Dermis microvascular lymphatic vessel endothelial cell (primary cell): ENCODE results near the gene SYNE1. TPM values are rescaled to one million over a fixed set of nuclear protein-coding genes. Genes with fewer than 3 reads are reported as not detected.
A peak's percentile ranks its signal among the peaks of the same experiment; 100 is the strongest.
"Not testable (repeated sequence)": the region's sequence is repeated elsewhere in the genome, so short reads cannot be mapped to it uniquely, and the experiment has no call there.

Experiments
- DNase-seq, 2 donors: peaks; one replicate each; pipeline versions ENCODE4 v3.0.0 to v3.0.0-alpha.2; 2010; ENCODE audit warnings: low read depth in 2 of 2
- total RNA-seq: library from RNA; depleted of rRNA; stranded (reverse); fragments of >200 nt; gene quantifications from 2 replicates; pipeline ENCODE4 v1.2.1, GENCODE V29; 2014

The SYNE1 gene
- total RNA-seq, 1 donor from 2014 or later: 41.3 TPM

DNA sequence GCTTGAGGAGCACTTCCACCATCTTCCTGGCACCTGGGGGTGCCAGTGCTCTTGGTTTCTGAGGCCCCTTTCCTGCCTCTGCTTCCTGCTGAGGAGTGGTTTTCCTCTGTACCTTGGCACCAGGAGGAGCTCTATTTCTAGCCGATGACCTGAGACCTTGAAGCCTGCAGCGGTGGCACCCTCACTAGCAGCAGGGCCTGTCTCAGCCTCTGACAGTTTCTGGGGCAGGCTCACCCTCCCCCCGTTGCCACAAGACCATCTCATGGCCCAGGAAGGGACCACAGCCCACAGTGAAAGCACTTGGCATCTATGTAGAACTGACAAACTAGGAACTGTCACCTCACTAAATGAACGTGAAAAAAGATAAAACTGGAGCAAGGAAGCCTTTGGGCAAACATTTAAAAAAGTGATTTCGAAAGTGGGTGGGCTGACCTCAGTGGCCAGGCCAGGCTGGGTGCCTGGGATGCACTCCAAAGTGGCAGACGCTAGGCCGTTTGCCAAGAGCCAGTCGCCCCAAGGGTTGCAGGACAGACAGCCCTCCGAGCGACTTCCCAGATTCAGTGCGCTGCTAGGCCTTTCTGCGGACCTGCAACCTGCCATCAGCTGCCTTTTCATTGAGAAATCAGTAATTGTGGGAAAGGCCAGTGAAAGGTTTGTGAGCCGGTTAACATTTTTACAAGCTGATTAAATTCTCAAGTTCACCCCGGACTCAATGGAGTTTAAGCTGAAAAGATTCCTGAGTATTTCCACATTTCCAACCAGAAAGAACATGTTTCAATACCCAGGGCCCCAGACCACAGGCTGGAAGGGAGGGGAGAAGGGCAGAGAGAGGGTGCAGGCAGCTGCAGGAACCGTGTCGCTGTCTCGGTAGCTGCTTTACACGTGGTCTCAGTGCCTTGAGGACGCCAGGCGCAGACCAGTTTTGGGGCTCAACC, 526.0 kb downstream of the SYNE1 start:
- DNase-seq: no peak

DNA sequence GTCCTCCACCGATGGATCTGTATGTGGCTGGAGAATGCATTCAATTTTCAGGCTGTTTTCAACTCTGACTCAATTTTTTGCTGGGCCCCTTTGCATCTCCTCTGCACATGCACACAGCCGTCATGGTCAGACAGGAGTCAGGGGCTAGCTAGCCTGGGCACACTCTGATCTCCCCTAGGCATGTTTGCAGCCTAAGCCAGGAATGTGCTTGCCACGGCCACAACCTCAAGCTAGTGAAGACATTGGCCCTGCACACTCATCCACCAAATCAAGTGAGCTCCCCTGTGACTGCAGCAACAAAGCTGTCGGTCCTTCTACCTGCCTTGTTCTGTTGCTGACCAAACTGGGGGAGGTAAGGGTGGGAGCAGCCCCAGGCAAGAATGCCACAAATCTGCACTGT, 529.2 kb downstream of the SYNE1 start:
- no peak for DNase-seq

DNA sequence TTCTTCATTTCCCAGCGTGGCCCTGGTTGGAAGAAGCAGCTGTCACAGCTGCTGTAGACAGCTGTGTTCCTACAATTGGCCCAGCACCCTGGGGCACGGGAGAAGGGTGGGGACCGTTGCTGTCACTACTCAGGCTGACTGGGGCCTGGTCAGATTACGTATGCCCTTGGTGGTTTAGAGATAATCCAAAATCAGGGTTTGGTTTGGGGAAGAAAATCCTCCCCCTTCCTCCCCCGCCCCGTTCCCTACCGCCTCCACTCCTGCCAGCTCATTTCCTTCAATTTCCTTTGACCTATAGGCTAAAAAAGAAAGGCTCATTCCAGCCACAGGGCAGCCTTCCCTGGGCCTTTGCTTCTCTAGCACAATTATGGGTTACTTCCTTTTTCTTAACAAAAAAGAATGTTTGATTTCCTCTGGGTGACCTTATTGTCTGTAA, 537.0 kb downstream of the SYNE1 start:
- DNase-seq: peak in 1 of 2 donors; percentile 39

DNA sequence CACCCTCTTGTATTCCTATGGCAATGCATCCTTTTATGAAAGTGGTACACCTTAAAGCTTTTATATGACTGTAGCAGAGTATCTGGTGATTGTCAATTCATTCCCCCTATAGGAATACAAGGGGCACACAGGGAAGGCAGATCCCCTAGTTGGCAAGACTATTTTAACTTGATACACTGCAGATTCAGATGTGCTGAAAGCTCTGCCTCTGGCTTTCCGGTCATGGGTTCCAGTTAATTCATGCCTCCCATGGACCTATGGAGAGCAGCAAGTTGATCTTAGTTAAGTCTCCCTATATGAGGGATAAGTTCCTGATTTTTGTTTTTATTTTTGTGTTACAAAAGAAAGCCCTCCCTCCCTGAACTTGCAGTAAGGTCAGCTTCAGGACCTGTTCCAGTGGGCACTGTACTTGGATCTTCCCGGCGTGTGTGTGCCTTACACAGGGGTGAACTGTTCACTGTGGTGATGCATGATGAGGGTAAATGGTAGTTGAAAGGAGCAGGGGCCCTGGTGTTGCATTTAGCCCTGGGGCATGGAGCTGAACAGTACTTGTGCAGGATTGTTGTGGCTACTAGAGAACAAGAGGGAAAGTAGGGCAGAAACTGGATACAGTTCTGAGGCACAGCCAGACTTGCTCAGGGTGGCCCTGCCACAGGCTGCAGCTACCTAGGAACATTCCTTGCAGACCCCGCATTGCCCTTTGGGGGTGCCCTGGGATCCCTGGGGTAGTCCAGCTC, 537.5 kb downstream of the SYNE1 start:
- no peak for DNase-seq

DNA sequence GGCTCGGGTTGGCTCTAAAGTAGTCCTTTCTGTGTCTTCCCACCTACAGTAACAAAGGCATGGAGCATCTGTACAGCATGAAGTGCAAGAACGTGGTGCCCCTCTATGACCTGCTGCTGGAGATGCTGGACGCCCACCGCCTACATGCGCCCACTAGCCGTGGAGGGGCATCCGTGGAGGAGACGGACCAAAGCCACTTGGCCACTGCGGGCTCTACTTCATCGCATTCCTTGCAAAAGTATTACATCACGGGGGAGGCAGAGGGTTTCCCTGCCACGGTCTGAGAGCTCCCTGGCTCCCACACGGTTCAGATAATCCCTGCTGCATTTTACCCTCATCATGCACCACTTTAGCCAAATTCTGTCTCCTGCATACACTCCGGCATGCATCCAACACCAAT, 538.5 kb downstream of the SYNE1 start:
- DNase-seq: no peak

DNA sequence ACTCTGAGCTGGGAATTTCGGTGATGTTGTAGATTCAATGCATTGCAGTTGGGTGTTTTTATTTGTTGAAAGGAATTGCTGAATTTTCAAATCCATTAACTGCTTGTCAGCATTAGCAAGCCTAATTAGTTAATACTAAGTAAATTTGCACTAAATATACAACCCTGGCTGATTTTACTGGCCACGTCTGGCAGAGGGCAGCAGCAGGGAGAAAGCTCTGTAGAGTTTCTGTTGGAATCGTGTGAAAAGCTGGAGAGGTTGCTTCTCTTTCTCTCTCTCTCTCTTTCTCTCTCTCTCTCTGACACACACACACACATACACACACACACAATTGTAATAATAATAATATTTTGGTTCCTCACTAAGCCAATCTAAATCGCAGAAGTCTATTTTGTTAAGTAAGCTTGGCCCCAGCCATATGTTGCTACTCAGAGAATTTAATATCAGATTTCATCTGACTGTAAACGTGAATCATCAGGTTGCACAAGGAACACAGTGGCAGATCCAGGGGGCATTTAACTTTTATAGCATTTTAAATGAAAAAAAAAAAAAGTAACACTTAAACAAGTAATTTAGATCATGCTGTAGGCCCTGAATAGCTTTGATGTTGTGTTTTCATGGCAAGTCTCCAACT, 540.2 kb downstream of the SYNE1 start:
- DNase-seq: peak in 1 of 2 donors; percentile 37

DNA sequence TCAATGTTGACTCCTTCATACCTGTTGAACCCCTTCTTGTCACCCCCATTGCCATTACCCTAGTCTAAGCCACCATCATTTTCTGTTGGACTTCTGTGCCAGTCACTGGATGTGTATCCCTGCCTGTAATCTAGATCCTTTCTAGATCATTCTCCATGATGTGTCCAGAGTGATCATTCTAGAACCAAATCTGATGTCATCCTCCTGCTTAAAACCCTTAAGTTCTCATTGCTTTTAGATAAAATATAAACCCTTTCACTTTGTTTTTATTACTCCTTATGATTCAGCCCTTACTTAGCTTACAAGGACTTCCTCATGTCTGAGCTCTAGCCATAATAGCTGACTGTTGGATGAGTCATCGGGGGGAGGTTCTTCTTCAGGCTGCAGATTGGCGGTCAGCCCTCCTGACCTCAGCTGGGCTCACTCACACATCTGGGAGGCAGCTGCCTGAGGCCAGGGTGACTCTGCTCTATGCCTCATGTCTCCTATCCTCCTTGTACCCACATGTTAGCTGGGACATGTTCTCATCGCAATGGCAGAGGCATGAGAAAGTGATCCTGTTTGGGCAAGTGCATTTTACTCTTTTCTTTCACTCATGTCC, 542.1 kb downstream of the SYNE1 start:
- DNase-seq: peak; percentile 6 to 97

DNA sequence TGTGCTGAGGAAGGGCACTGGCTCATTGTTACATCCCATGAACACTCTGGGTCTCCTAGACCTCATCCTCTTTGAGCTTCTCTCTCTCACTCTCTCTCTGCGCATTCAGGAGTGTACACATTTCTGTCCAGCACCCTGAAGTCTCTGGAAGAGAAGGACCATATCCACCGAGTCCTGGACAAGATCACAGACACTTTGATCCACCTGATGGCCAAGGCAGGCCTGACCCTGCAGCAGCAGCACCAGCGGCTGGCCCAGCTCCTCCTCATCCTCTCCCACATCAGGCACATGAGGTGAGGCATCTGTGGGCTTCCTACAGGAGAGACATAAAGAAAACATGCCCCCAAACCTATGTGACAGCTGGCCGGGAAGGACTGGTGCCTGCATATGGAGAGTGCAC, 542.9 kb downstream of the SYNE1 start:
- DNase-seq: no peak

DNA sequence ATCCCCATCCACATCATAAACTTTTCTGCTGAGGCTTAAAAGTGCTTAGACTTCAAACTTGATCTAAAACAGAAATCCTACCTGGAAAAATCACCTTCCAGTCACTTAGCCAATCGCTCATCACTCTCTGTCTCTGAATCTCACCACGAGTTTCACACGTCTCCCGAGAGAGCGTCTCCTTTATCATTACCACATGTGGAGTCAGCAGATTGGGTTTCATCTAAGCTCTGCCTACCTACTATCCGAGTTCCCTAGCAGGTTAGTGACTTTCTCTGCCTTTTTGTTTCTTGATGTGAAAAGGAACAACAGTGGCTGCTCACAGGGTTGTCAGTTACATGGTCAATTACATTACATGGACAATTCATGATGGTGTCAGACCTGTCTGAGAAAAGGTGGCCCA, 543.5 kb downstream of the SYNE1 start:
- DNase-seq: no peak

DNA sequence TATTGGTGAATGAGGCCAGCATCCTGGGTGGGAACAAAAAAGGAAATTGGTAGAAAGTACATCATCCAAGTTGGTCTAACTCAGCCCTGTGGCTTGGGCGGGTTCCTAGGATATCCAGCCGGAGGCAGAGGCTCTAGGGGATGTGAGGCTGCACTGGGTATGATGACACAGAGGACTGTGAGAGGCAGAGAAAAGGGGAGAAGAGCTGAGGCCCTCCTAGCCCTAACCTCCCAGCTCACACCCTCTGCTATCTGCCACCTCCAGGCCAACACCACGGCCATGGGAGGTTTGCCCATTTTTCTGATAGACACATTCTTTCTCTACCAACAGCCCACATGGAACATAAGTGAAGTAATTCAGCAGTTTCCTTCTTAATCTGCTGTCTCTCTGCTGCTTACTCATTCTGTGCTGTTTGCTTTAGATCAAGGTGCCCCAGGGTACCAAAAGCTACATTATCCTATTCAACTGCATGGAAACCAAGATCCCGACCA, 545.3 kb downstream of the SYNE1 start:
- DNase-seq: no peak

DNA sequence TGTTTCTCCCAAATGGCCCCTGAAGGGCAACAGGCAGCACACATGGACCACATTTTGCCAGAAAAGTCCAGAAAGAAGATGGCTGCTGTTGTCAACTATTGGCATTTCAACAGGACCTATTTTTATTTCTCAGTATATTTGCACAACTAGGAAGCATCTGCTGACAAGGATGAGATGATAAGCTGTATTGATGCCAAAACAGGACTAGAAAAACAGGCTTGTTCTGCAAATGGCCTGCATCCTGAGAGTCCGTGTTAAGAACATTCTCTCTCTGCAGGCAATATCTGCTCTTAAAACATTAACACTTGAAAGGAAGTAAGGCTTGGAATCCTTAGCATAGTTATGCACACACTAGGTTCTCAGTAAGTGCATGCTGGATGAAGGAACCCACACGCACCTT, 546.0 kb downstream of the SYNE1 start:
- DNase-seq: peak; percentile 40 to 85

DNA sequence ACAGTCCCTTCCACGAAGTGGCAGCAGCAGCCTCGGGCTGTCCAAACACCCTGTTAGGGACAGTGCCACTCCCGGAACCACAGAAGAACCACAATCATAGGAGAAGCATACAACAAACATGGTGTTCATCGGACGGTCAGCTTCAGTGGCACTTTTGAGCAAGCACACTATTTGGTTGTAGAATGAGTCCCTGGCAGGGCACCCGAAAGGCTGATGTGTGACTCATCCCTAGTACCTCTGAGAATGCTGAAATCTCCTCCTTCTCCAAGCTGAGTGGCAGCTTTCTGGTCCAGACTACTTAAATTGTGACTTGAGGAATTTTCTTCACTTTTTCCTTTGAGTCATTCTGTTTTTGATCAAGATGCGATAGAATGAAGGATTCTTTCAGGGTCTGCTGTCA, 547.2 kb downstream of the SYNE1 start:
- DNase-seq: no peak

DNA sequence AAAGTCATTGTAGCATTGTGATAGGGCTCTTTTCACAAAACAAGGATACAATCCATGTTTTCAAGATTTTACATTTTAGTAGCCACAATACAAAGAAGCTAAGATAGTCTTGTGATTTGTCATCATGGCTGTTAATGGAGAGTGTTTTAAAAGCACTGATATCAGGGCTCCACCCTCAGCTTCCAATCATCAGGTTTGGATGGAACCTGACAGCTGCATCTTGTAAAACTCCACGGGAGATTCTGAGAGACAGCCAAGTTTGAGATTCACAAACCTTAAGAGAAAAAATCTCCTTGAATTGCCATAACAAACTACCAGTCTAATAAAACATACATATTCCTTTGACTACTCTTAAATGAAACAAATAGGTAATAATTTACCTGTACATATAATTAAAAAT, 549.5 kb downstream of the SYNE1 start:
- no peak for DNase-seq

DNA sequence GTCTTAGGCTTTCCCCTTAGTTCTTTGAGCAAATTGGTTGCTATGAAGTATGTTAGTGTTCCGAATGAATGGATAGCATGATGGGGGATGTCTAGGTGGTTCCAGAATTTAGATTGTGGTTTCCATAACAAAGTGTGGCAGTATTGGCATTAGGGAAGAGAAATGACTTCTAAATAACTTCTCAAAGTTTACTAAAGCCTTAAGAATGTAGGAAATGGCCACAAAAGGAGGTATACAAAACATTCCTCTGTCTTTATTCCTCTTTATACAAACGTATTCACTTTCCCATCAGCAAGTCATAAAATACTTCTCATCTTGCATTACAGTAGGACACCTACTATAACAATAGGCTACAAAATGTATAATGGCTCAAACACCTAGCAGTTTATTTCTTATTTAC, 550.1 kb downstream of the SYNE1 start:
- no peak for DNase-seq

DNA sequence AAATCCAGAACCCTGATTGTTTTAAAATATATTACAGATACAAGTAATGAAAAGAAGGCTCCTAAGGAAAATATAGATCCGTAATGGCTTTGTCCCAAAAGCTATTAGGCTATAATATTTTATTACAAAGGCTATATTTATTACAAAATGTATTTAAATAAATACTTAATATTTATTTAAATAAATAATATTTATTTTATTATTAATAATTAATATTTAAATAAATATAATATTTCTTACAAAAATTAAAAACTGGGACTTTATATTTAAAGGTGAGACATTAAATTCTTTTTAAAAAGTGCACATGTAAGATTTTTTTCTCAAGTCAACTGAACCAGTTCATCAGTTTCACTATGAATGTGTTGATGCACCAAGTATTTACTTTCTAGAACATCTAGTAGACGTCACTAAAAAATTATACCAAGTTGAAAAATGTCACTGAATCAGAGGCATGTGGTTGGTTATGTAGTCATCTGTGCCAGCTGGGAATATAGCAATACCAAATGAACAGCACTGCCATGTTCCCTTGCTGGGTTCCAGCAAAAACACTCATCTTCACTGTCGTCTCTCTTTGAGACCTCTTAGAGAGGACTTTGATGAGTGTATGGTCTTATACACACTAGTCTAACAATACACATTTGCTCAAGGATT, 550.8 kb downstream of the SYNE1 start:
- no peak for DNase-seq

DNA sequence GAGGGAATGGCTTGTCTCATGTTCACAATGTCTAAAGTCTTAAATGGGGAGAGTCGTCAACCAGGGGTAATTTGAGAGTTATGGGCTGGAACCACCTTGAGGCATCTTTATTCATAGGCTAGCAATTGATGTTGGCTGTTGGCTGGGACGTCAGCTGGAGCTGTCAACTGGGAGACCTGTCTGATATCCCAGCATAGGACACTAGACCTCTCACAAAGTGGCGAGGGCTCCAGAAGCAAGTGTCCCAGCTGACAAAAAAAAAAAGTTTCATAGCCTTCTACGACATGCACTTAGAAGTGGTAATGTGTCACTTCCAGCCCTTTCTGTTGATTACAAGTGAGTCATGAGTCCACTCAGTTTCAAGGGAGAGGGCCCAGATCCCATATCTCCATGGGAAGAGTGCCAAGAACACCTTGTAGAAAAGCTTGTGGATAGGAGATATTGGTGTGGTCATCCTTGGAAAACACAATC, 551.7 kb downstream of the SYNE1 start:
- peak in 1 of 2 donors; percentile 72 for DNase-seq

DNA sequence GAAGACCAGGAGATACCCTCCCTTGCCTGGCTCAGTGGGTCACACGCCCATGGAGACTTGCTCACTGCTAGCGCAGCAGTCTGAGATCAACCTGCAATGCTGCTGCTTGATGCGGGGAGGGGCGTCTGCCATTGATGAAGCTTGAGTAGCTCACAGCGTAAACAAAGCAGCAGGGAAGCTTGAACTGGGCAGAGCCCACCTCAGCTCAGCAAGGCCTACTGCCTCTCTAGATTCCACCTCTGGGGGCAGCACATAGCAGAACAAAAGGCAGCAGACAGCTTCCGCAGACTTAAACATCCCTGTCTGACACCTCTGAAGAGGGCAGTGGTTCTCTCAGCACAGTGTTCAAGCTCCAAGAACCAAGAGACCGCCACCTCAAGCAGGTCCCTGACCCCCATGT, 558.4 kb downstream of the SYNE1 start:
- DNase-seq: no peak

DNA sequence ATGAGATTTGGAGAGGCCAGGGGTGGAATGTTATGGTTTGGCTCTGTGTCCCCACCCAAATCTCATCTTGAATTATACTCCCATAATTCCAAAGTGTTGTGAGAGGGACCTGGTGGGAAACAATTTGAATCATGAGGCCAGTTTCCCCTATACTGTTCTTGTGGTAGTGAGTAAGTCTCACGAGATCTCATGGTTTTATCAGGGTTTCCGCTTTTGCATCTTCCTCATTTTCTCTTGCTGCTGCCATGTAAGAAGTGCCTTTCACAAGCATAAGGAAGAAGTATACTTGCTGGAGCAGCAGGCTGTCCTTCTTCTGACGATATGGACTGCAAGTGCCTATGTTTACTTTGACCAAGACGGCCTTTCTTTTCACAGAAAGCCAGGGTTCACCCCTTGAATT, 559.2 kb downstream of the SYNE1 start:
- no peak for DNase-seq

DNA sequence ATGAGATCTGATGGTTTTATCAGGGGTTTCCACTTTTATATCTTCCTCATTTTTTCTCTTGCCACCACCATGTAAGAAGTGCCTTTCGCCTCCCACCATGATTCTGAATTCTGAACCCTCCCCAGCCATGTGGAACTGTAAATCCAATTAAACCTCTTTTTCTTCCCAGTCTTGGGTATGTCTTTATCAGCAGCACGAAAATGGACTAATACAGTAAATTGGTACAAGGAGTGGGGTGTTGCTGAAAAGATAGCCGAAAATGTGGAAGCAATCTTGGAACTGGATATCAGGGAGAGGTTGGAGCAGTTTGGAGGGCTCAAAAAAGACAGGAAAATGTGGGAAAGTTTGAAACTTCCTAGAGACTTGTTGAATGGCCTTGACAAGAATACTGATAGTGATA, 560.9 kb downstream of the SYNE1 start:
- not testable (repeated sequence) for DNase-seq

DNA sequence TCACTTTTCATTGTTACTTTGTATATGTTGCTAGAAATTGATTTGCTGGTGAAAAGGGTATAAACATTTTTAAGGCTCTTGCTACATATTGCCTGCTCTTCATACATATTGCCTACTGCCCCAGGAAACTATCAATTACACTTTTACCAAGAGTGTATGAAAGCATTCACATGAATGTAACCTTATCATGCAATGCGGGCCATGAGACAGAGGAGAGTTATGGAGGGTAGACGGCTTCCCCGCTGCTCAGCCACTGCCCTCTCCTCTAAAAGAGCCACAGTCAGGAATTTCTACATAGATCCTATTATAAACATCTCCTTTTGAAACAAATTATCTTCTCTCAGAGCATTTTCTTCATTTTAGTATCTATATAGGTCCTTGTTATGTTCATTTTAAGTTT, 565.3 kb downstream of the SYNE1 start:
- DNase-seq: no peak
